SK-N-SH (cell line): ENCODE results near the gene EPB41L1.

Experiments used
- CHD2 ChIP-seq: fragments of 150-350 bp; IDR thresholded peaks from 2 replicates; pipeline ENCODE4 v1.6.1; 2018; ENCODE audit warnings: low read length; ENCODE audit not compliant: partially characterized antibody
- EP300 ChIP-seq, 2 experiments: IDR thresholded peaks; 2 replicates each; pipeline versions ENCODE4 v1.4.0 to v1.6.1; 2012; ENCODE audit warnings: borderline replicate concordance in 1 of 2, low read depth in 1 of 2, low read length in 1 of 2
- GATA2 ChIP-seq: sonication (generic); formaldehyde crosslinking; IDR thresholded peaks from 2 replicates; pipeline ENCODE4 v1.5.0; 2020; ENCODE audit warnings: mild to moderate bottlenecking, missing genetic modification reagents
- JUND ChIP-seq: IDR thresholded peaks from 2 replicates; pipeline ENCODE4 v1.4.0; 2012
- NRF1 ChIP-seq: IDR thresholded peaks from 2 replicates; pipeline ENCODE4 v1.6.1; 2012; ENCODE audit warnings: low read depth, mild to moderate bottlenecking, low read length
- POLR2AphosphoS5 ChIP-seq: IDR thresholded peaks from 2 replicates; pipeline ENCODE4 v1.6.1; 2012; ENCODE audit warnings: low read depth, low read length
- RXRA ChIP-seq: IDR thresholded peaks from 2 replicates; pipeline ENCODE4 v1.4.0; 2012; ENCODE audit warnings: low read depth, mild to moderate bottlenecking, borderline replicate concordance
- SIN3A ChIP-seq: IDR thresholded peaks from 2 replicates; pipeline ENCODE4 v1.6.1; 2012; ENCODE audit warnings: low read depth, mild to moderate bottlenecking, low read length, moderate library complexity, borderline replicate concordance
- TF ChIP-seq, protein P1 (sequence below): fragments of 200-600 bp; sonication (generic); IDR thresholded peaks from 2 replicates; pipeline ENCODE4 v1.6.1; 2017; ENCODE audit warnings: antibody characterized with exemption, mild to moderate bottlenecking, moderate library complexity

DNA sequence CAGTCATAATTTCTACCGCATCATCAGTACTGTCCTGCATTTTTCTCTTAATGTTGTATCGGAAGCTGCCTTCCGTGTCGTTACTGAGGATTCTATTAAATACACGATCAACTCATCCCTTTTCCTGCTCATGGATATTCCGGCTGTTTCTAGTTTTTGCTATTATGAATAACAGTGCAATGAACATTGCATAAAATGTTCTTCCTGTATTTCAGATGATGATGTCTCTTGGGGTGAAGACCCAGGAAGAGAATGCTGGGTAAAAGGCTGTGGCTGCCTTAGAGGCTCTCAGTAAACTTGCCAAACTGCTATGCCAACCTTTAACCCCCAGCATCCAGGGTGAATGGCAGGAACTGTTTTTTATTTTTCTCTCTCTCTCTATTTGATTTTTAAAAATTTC is 24.1 kb upstream of the EPB41L1 start:
- TF ChIP-seq, protein P1, sequence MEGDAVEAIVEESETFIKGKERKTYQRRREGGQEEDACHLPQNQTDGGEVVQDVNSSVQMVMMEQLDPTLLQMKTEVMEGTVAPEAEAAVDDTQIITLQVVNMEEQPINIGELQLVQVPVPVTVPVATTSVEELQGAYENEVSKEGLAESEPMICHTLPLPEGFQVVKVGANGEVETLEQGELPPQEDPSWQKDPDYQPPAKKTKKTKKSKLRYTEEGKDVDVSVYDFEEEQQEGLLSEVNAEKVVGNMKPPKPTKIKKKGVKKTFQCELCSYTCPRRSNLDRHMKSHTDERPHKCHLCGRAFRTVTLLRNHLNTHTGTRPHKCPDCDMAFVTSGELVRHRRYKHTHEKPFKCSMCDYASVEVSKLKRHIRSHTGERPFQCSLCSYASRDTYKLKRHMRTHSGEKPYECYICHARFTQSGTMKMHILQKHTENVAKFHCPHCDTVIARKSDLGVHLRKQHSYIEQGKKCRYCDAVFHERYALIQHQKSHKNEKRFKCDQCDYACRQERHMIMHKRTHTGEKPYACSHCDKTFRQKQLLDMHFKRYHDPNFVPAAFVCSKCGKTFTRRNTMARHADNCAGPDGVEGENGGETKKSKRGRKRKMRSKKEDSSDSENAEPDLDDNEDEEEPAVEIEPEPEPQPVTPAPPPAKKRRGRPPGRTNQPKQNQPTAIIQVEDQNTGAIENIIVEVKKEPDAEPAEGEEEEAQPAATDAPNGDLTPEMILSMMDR = no peak
- no peak for TF ChIP-seq RXRA
- TF ChIP-seq SIN3A = no peak
- no peak for TF ChIP-seq EP300 (IDR thresholded peaks at IDR 0.05; ENCODE audit: borderline replicate concordance in 1 of 2, low read depth in 1 of 2, low read length in 1 of 2)
- TF ChIP-seq JUND = no peak
- TF ChIP-seq NRF1 = no peak
- TF ChIP-seq POLR2AphosphoS5 = no peak
- no peak for TF ChIP-seq GATA2 (CRISPR knock-in tag)
- TF ChIP-seq CHD2 = no peak
